Measurements from ENCODE around the gene SLC39A9. TPM values are rescaled to one million over a fixed set of nuclear protein-coding genes. Genes with fewer than 3 reads are reported as not detected.

SLC39A9 gene
- total RNA-seq, 1 experiment from 2014 or later, result 63.4 TPM

GRCh38 chr14:69479696-69480095, 81.2 kb downstream of the SLC39A9 start:
- H3K27me3 ChIP-seq (ENCODE audit: control insufficient read depth, insufficient read depth, low read length), result no peaks in the 10 kb centered on the region; the same call in 1 of the 2 replicates
- no peak overlapping the region for H3K27ac ChIP-seq (ENCODE audit: low read length)
- intact Hi-C loops (cut with micrococcal nuclease; ENCODE audit: unreplicated experiment) (no loop called here), in situ Hi-C loops (cut with HindIII; ENCODE audit: low pct_unique_long_range_greater_than_20kb, low sequenced_read_pairs) (no loop called here)
- ATAC-seq, result no peak
- CTCF ChIA-PET, result no interaction called here
- H3K9me3 ChIP-seq (ENCODE audit: control insufficient read depth, insufficient read depth, low read depth, low read length), result no peaks in the 10 kb centered on the region
- POLR2A ChIA-PET, result no interaction called here
- DNase-seq (ENCODE audit: low read depth, low spot score), result no peak
- H3K36me3 ChIP-seq (ENCODE audit: control insufficient read depth, insufficient read depth, low read length), result no peaks in the 10 kb centered on the region
- H3K4me3 ChIP-seq (ENCODE audit: low read depth in 2 of 2, low read length in 2 of 2), result no peak overlapping the region
- no TSS peak for BruUV-seq (replicated peaks)
- H3K4me1 ChIP-seq (ENCODE audit: control insufficient read depth, insufficient read depth, low read length), result no peaks in the 10 kb centered on the region
- TF ChIP-seq SIN3A (IDR thresholded peaks at IDR 0.05; ENCODE audit: borderline replicate concordance, insufficient read depth, low read depth, low read length), result no peak
- no peak for TF ChIP-seq POLR2AphosphoS5 (IDR thresholded peaks at IDR 0.05; ENCODE audit: low read depth, low read length)
- no peak for TF ChIP-seq CTCF (IDR thresholded peaks at IDR 0.05)
- no peak for TF ChIP-seq TCF7L2 (IDR thresholded peaks at IDR 0.05; ENCODE audit: low read depth, low read length)
- TF ChIP-seq REST (IDR thresholded peaks at IDR 0.05; ENCODE audit: insufficient read depth in 1 of 2, low read depth in 2 of 2, low read length in 1 of 2), result no peak

- Histone ChIP-seq H3K9me3 (ENCODE audit: control insufficient read depth, insufficient read depth, low read depth, low read length) (no peaks in the 10 kb centered on the region), H3K27me3 (ENCODE audit: control insufficient read depth, insufficient read depth, low read length) (no peaks in the 10 kb centered on the region; the same call in 1 of the 2 replicates), H3K4me3 (ENCODE audit: low read depth in 2 of 2, low read length in 2 of 2) (no peak overlapping the region), H3K4me1 (ENCODE audit: control insufficient read depth, insufficient read depth, low read length) (no peaks in the 10 kb centered on the region), H3K36me3 (ENCODE audit: control insufficient read depth, insufficient read depth, low read length) (no peaks in the 10 kb centered on the region), H3K27ac (ENCODE audit: low read length) (no peak overlapping the region)
- DNase-seq (ENCODE audit: low read depth, low spot score), result no peak
- ChIA-PET POLR2A (no interaction called here), CTCF (no interaction called here)
- in situ Hi-C loops (cut with HindIII; ENCODE audit: low pct_unique_long_range_greater_than_20kb, low sequenced_read_pairs), result no loop called here
- ATAC-seq, result no peak
- TF ChIP-seq SIN3A (IDR thresholded peaks at IDR 0.05; ENCODE audit: borderline replicate concordance, insufficient read depth, low read depth, low read length), result no peak
- TF ChIP-seq REST (IDR thresholded peaks at IDR 0.05; ENCODE audit: insufficient read depth in 1 of 2, low read depth in 2 of 2, low read length in 1 of 2), result no peak
- TF ChIP-seq TCF7L2 (IDR thresholded peaks at IDR 0.05; ENCODE audit: low read depth, low read length), result no peak
- TF ChIP-seq CTCF (IDR thresholded peaks at IDR 0.05), result no peak
- TF ChIP-seq POLR2AphosphoS5 (IDR thresholded peaks at IDR 0.05; ENCODE audit: low read depth, low read length), result no peak
- intact Hi-C loops (cut with micrococcal nuclease; ENCODE audit: unreplicated experiment), result no loop called here
- no TSS peak for BruUV-seq (replicated peaks)
These were observed 81.6 kb downstream of the SLC39A9 start for GRCh38 chr14:69480136-69480535.

Data from Panc1 (cell line).